HepG2 (cell line): ENCODE measurements around the gene BCAN. TPM values are rescaled to one million over a fixed set of nuclear protein-coding genes. Genes with fewer than 3 reads are reported as not detected.

Experiments used
- PAXIP1 ChIP-seq: sonication (generic); formaldehyde crosslinking; conservative IDR thresholded peaks from 2 replicates; pipeline ENCODE4 v1.4.0; 2020; ENCODE audit warnings: mild to moderate bottlenecking, missing genetic modification reagents, moderate library complexity
- ZBTB46 ChIP-seq: sonication (generic); formaldehyde crosslinking; IDR thresholded peaks from 2 replicates; pipeline ENCODE4 v1.4.0; 2020; ENCODE audit warnings: mild to moderate bottlenecking, missing genetic modification reagents, borderline replicate concordance
- ZNF407 ChIP-seq: sonication (generic); formaldehyde crosslinking; IDR thresholded peaks from one replicate; pipeline ENCODE4 v1.5.1; 2020; ENCODE audit warnings: mild to moderate bottlenecking, missing genetic modification reagents; ENCODE audit errors: not compliant biosample characterization
- polyA plus RNA-seq, 8 experiments: library from polyadenylated mRNA; depleted of rRNA in 3 of 8; stranded (reverse) in 7 of 8; unstranded in 1 of 8; fragments of >200 nt; fragmentation: Illumina TruSeq in 4 of 8; extraction: Trizol in 4 of 8; gene quantifications; 2 replicates each; pipeline versions ENCODE4 v1.2.1 to v1.2.3, GENCODE V29; 2011 to 2016; ENCODE audit warnings: low read depth in 4 of 8, missing spikeins in 1 of 8, mixed read lengths in 1 of 8; ENCODE audit not compliant: insufficient read depth in 1 of 8
- total RNA-seq, 5 experiments: library from RNA; depleted of rRNA; stranded (reverse); fragments of >200 nt; fragmentation: Illumina TruSeq; extraction: Trizol; gene quantifications; 2 replicates each; pipeline ENCODE4 v1.2.3, GENCODE V29; 2016; ENCODE audit warnings: low read depth in 1 of 5

BCAN gene
- total and polyA plus RNA-seq, 2 of the 13 experiments (the other 11 are each of a cell fraction or from before 2014, with no cell fraction given): not detected

GRCh38 chr1:156693848-156694689, 52.2 kb downstream of the BCAN start (continued):
- TF ChIP-seq ZNF407 (CRISPR knock-in tag) (no peak), ZBTB46 (CRISPR knock-in tag) (no peak), PAXIP1 (no peak)
- TF ChIP-seq, all 625 proteins: peak for 0
